ENCODE results near the gene PCCA.

Gene PCCA

DNA sequence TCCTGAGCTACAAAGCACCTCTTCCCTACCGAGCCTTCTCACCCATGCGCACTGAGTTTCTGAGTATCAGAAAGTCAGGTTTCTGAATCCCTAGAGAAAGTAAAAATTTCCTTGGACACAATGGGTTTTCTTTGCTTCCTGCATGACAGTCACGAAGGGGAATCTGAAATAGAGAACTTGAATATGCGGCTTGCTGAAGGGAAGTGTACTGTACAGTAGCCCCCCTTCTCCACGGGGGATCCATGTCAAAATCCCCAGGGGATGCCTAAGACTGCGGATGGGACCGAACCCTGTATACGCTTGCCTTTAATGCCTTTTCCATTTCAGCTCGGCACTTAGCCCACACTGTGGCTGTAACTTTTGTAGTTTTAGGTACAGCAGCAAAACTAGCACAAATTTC lies 391.8 kb downstream of the PCCA start:
- H3K4ac ChIP-seq (ENCODE audit: low read depth, low read length): no peak overlapping the region
- no peak overlapping the region for H3K9ac ChIP-seq (ENCODE audit: low read length)
- no peak overlapping the region for H3K4me3 ChIP-seq (ENCODE audit: low read depth, low read length)
- no peaks in the 10 kb centered on the region for H3K9me3 ChIP-seq (ENCODE audit: insufficient read depth, low read depth, low read length)
- no peak overlapping the region for H3K18ac ChIP-seq (ENCODE audit: low read length)
- no peak overlapping the region for H4K91ac ChIP-seq (ENCODE audit: low read depth, low read length)
- WGBS (ENCODE audit: extremely low coverage, insufficient coverage, insufficient read length): no CpG with 5 or more reads among the region's 9 CpGs
- no peak overlapping the region for H2BK120ac ChIP-seq (ENCODE audit: insufficient read depth, low read length, poor library complexity)
- H2BK12ac ChIP-seq (ENCODE audit: low read length): no peak overlapping the region
- no peak overlapping the region for H3K27ac ChIP-seq (ENCODE audit: low read depth, low read length)
- no peak overlapping the region for H3K4me2 ChIP-seq (ENCODE audit: low read length)
- no peaks in the 10 kb centered on the region for H3K36me3 ChIP-seq (ENCODE audit: control insufficient read depth in 1 of 2, insufficient read depth in 2 of 2, low read length in 2 of 2)
- DNase-seq: no peak
- H3K4me1 ChIP-seq (ENCODE audit: control insufficient read depth in 1 of 2, insufficient read depth in 2 of 2, low read length in 2 of 2): peaks cover 5% of the 10 kb centered on the region in 2 experiments
- no peak overlapping the region for H2AFZ ChIP-seq (ENCODE audit: insufficient read depth, low read length, poor library complexity)
- no peaks in the 10 kb centered on the region for H3K27me3 ChIP-seq (ENCODE audit: insufficient read depth, low read length)
- H2BK5ac ChIP-seq (ENCODE audit: low read depth, low read length, poor library complexity): no peak overlapping the region
- H3K79me1 ChIP-seq (ENCODE audit: low read length): no peaks in the 10 kb centered on the region
- no peak overlapping the region for H2AK5ac ChIP-seq (ENCODE audit: low read length)
- no peak overlapping the region for H3K23ac ChIP-seq (ENCODE audit: low read length)
- H4K12ac ChIP-seq (ENCODE audit: low read depth, low read length): no peak overlapping the region
- H4K8ac ChIP-seq (ENCODE audit: low read depth, low read length): no peak overlapping the region
- no peak overlapping the region for H3K14ac ChIP-seq (ENCODE audit: low read length)
- no peaks in the 10 kb centered on the region for H3K79me2 ChIP-seq (ENCODE audit: control insufficient read depth, insufficient read depth, low read length, poor library complexity)

DNA sequence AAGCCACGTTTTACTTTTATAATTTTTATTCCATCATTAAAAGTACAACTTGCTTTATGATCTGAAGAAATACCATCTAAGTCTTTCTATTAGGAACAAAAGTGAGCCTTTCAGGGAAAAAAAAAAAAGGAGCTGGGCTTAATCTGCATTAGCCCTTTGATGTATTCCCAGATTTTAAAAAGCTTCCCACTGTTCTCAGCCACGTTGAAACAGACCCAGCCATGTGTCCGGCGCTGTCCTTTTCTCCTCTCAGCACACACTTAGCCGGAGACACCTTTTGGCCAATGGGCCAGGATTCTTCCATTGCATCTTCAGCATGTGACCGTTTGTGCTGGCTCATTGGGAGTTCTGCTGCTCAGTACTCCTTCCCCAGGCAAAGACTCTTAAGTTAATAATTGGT lies 394.2 kb downstream of the PCCA start:
- H2AFZ ChIP-seq (ENCODE audit: insufficient read depth, low read length, poor library complexity): no peak overlapping the region
- no CpG with 5 or more reads among the region's 6 CpGs for WGBS (ENCODE audit: extremely low coverage, insufficient coverage, insufficient read length)
- H3K9ac ChIP-seq (ENCODE audit: low read length): no peak overlapping the region

DNA sequence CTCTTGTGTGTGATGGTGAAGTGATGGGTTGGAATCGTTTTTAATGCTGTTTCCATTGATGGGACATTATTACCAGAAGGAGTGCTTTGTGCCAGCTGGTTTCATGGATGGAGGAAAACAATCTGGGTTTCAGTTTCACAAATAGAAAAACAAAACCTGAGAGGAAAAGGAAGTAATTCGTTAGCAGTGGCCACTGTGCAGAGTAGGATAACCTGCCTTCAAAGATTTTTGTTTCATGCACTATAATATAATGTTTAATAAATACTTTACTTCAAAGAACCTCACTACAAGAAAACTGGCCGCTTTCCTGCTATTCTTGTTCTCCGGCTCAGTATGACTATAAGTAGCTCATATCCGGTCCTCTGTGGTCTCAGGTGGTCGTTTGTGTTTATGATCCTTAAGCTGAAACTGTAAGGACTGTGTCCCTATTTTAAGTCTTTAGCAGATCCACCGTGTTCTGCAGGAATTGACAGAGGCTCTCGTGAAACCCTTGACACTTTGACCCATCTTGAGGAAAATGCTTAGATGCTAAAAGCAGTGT lies 395.0 kb downstream of the PCCA start:
- no peaks in the 10 kb centered on the region for H3K79me2 ChIP-seq (ENCODE audit: control insufficient read depth, insufficient read depth, low read length, poor library complexity)
- H3K4ac ChIP-seq (ENCODE audit: low read depth, low read length): no peak overlapping the region
- no CpG with 5 or more reads among the region's 8 CpGs for WGBS (ENCODE audit: extremely low coverage, insufficient coverage, insufficient read length)
- no peak overlapping the region for H3K18ac ChIP-seq (ENCODE audit: low read length)
- no peaks in the 10 kb centered on the region for H3K27me3 ChIP-seq (ENCODE audit: insufficient read depth, low read length)
- no peak overlapping the region for H2BK5ac ChIP-seq (ENCODE audit: low read depth, low read length, poor library complexity)
- H3K9ac ChIP-seq (ENCODE audit: low read length): no peak overlapping the region
- H2BK120ac ChIP-seq (ENCODE audit: insufficient read depth, low read length, poor library complexity): no peak overlapping the region
- no peaks in the 10 kb centered on the region for H3K4me1 ChIP-seq (ENCODE audit: control insufficient read depth in 1 of 2, insufficient read depth in 2 of 2, low read length in 2 of 2)
- no peak overlapping the region for H3K4me3 ChIP-seq (ENCODE audit: low read depth, low read length)
- no peak overlapping the region for H4K12ac ChIP-seq (ENCODE audit: low read depth, low read length)
- H2AFZ ChIP-seq (ENCODE audit: insufficient read depth, low read length, poor library complexity): no peak overlapping the region
- H3K23ac ChIP-seq (ENCODE audit: low read length): no peak overlapping the region
- no peak overlapping the region for H4K8ac ChIP-seq (ENCODE audit: low read depth, low read length)
- H2AK5ac ChIP-seq (ENCODE audit: low read length): no peak overlapping the region
- H3K14ac ChIP-seq (ENCODE audit: low read length): no peak overlapping the region
- H3K9me3 ChIP-seq (ENCODE audit: insufficient read depth, low read depth, low read length): no peaks in the 10 kb centered on the region
- no peak for DNase-seq
- no peak overlapping the region for H3K27ac ChIP-seq (ENCODE audit: low read depth, low read length)
- no peaks in the 10 kb centered on the region for H3K79me1 ChIP-seq (ENCODE audit: low read length)
- H4K91ac ChIP-seq (ENCODE audit: low read depth, low read length): no peak overlapping the region
- no peak overlapping the region for H3K4me2 ChIP-seq (ENCODE audit: low read length)
- no peaks in the 10 kb centered on the region for H3K36me3 ChIP-seq (ENCODE audit: control insufficient read depth in 1 of 2, insufficient read depth in 2 of 2, low read length in 2 of 2)
- no peak overlapping the region for H2BK12ac ChIP-seq (ENCODE audit: low read length)

More for the DNA sequence above, 394.2 kb downstream of the PCCA start:
- no peaks in the 10 kb centered on the region for H3K36me3 ChIP-seq (ENCODE audit: control insufficient read depth in 1 of 2, insufficient read depth in 2 of 2, low read length in 2 of 2)
- no peak for DNase-seq
- H3K4ac ChIP-seq (ENCODE audit: low read depth, low read length): no peak overlapping the region
- no peak overlapping the region for H4K91ac ChIP-seq (ENCODE audit: low read depth, low read length)
- no peak overlapping the region for H3K27ac ChIP-seq (ENCODE audit: low read depth, low read length)
- no peak overlapping the region for H3K14ac ChIP-seq (ENCODE audit: low read length)
- H4K12ac ChIP-seq (ENCODE audit: low read depth, low read length): no peak overlapping the region
- H3K23ac ChIP-seq (ENCODE audit: low read length): no peak overlapping the region
- no peak overlapping the region for H2BK120ac ChIP-seq (ENCODE audit: insufficient read depth, low read length, poor library complexity)
- H2BK5ac ChIP-seq (ENCODE audit: low read depth, low read length, poor library complexity): no peak overlapping the region
- peaks cover 4% of the 10 kb centered on the region in 2 experiments for H3K4me1 ChIP-seq (ENCODE audit: control insufficient read depth in 1 of 2, insufficient read depth in 2 of 2, low read length in 2 of 2)
- no peak overlapping the region for H2AK5ac ChIP-seq (ENCODE audit: low read length)
- no peak overlapping the region for H3K4me3 ChIP-seq (ENCODE audit: low read depth, low read length)
- H3K4me2 ChIP-seq (ENCODE audit: low read length): no peak overlapping the region
- H3K9me3 ChIP-seq (ENCODE audit: insufficient read depth, low read depth, low read length): no peaks in the 10 kb centered on the region
- H2BK12ac ChIP-seq (ENCODE audit: low read length): no peak overlapping the region
- H3K18ac ChIP-seq (ENCODE audit: low read length): no peak overlapping the region
- no peaks in the 10 kb centered on the region for H3K79me2 ChIP-seq (ENCODE audit: control insufficient read depth, insufficient read depth, low read length, poor library complexity)
- H3K27me3 ChIP-seq (ENCODE audit: insufficient read depth, low read length): no peaks in the 10 kb centered on the region
- no peaks in the 10 kb centered on the region for H3K79me1 ChIP-seq (ENCODE audit: low read length)
- H4K8ac ChIP-seq (ENCODE audit: low read depth, low read length): no peak overlapping the region

DNA sequence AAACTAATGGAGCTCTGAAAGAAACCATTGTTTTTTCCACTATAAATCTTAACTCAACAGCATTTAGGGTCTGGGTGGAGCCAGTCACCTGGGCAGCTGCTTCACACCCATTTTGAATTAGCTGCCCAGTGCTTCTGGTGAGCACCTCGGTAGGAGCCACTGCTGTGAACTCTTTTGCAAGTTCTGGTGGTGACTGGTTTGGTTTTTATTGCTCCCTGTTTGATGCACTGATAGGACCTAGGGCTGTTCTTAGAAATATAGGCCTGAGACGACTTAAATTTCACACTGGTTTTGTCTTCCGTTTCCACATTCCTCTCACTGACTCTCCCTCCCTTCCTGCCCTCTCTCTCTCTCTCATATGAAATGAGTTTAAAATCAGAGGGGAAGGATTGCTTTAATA lies 395.8 kb downstream of the PCCA start:
- no peaks in the 10 kb centered on the region for H3K27me3 ChIP-seq (ENCODE audit: insufficient read depth, low read length)
- H3K18ac ChIP-seq (ENCODE audit: low read length): no peak overlapping the region
- no peak overlapping the region for H3K9ac ChIP-seq (ENCODE audit: low read length)
- no peak overlapping the region for H2AK5ac ChIP-seq (ENCODE audit: low read length)
- H3K4me2 ChIP-seq (ENCODE audit: low read length): no peak overlapping the region
- no peaks in the 10 kb centered on the region for H3K9me3 ChIP-seq (ENCODE audit: insufficient read depth, low read depth, low read length)
- no CpG with 5 or more reads among the region's 3 CpGs for WGBS (ENCODE audit: extremely low coverage, insufficient coverage, insufficient read length)
- H3K14ac ChIP-seq (ENCODE audit: low read length): no peak overlapping the region
- no peaks in the 10 kb centered on the region for H3K36me3 ChIP-seq (ENCODE audit: control insufficient read depth in 1 of 2, insufficient read depth in 2 of 2, low read length in 2 of 2)
- no peaks in the 10 kb centered on the region for H3K4me1 ChIP-seq (ENCODE audit: control insufficient read depth in 1 of 2, insufficient read depth in 2 of 2, low read length in 2 of 2)
- no peak overlapping the region for H4K12ac ChIP-seq (ENCODE audit: low read depth, low read length)
- DNase-seq: no peak
- H2BK12ac ChIP-seq (ENCODE audit: low read length): no peak overlapping the region
- H3K79me2 ChIP-seq (ENCODE audit: control insufficient read depth, insufficient read depth, low read length, poor library complexity): no peaks in the 10 kb centered on the region
- no peak overlapping the region for H3K4ac ChIP-seq (ENCODE audit: low read depth, low read length)
- no peak overlapping the region for H3K4me3 ChIP-seq (ENCODE audit: low read depth, low read length)
- no peak overlapping the region for H4K91ac ChIP-seq (ENCODE audit: low read depth, low read length)
- H3K23ac ChIP-seq (ENCODE audit: low read length): no peak overlapping the region
- H2AFZ ChIP-seq (ENCODE audit: insufficient read depth, low read length, poor library complexity): no peak overlapping the region
- H2BK5ac ChIP-seq (ENCODE audit: low read depth, low read length, poor library complexity): no peak overlapping the region
- H3K27ac ChIP-seq (ENCODE audit: low read depth, low read length): no peak overlapping the region
- no peak overlapping the region for H4K8ac ChIP-seq (ENCODE audit: low read depth, low read length)
- no peak overlapping the region for H2BK120ac ChIP-seq (ENCODE audit: insufficient read depth, low read length, poor library complexity)
- no peaks in the 10 kb centered on the region for H3K79me1 ChIP-seq (ENCODE audit: low read length)
